Measurements from ENCODE around the gene SLC17A6.

The SLC17A6 gene

DNA sequence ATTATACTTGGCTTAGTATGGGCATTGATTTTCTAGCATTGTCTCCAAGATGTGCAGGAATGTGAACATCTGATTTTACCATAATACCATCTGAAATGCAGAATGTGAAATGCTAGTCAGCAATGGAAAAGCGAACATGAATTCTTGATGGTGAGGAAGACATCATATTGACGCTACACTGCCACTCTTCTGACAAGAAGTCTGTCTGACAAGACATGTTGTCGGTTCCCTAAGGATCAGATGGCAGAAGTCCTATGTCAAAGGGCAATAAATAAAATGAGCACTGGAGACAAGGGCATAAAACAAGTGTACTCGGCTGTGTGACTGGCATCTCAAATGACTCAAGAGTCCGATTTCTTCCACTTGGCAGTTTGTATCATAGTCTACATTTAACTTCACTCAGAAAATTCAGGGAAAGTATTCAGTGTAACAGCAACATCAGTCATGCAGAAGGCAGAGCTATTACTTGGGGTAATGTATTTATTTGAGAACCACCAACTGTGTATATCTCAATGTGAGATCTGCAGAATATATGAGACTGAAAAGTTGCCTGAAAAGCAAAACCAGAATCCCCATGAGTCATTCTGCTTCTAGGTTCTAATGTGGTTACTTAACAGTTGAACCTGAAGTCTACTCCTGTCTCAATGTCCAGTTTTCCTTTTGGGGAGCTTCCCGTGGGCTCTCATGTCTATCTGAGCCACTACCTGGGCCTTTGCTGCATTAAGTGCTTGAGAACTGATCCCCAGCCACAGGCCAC is 51.5 kb downstream of the SLC17A6 start:
- H3K4me3 ChIP-seq (ENCODE audit: low read depth, low read length) = no peak overlapping the region
- TF ChIP-seq, protein P1, sequence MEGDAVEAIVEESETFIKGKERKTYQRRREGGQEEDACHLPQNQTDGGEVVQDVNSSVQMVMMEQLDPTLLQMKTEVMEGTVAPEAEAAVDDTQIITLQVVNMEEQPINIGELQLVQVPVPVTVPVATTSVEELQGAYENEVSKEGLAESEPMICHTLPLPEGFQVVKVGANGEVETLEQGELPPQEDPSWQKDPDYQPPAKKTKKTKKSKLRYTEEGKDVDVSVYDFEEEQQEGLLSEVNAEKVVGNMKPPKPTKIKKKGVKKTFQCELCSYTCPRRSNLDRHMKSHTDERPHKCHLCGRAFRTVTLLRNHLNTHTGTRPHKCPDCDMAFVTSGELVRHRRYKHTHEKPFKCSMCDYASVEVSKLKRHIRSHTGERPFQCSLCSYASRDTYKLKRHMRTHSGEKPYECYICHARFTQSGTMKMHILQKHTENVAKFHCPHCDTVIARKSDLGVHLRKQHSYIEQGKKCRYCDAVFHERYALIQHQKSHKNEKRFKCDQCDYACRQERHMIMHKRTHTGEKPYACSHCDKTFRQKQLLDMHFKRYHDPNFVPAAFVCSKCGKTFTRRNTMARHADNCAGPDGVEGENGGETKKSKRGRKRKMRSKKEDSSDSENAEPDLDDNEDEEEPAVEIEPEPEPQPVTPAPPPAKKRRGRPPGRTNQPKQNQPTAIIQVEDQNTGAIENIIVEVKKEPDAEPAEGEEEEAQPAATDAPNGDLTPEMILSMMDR (IDR thresholded peaks at IDR 0.05; ENCODE audit: low read depth, low read length) = no peak

DNA sequence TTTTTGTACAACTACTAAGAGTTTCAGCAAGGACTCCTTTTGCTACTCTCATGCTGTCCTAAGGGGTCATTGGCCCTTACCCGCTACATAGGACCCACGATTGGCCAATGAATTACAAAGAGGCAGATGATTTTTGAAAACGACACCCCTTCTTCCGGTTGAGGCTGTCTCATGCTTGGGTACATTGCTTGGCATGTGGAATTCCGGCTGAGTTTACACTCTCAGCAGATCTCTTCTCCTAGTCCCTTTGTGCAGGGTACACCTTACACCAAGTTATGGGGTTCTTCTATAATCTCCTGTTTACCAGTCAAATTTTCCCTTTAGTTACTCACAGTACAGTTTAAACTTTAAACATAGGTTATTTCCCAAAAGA is 52.1 kb downstream of the SLC17A6 start:
- TF ChIP-seq, protein P1 (IDR thresholded peaks at IDR 0.05; ENCODE audit: low read depth, low read length) = no peak
- H3K4me3 ChIP-seq (ENCODE audit: low read depth, low read length) = no peak overlapping the region

DNA sequence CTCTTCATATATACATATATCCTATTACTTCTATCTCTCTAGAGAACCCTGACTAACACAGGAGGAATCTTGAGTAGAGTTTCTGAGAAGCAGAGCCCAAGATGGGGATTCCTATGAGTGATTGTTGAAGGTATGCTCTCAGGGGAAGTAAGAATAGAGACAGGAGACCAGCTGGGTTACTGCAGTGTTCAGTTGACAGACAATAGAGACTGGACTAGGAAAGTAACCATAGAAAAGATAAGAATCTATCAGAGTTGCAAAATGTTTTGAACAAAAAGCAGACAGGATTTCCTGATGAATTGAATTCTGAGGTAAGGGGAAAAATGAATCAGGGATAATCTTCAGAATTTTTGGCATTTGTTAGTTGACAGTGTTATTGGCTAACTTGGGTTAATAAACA is 54.4 kb downstream of the SLC17A6 start:
- no peak overlapping the region for H3K4me3 ChIP-seq (ENCODE audit: low read depth, low read length)
- TF ChIP-seq, protein P1 (IDR thresholded peaks at IDR 0.05; ENCODE audit: low read depth, low read length) = no peak

DNA sequence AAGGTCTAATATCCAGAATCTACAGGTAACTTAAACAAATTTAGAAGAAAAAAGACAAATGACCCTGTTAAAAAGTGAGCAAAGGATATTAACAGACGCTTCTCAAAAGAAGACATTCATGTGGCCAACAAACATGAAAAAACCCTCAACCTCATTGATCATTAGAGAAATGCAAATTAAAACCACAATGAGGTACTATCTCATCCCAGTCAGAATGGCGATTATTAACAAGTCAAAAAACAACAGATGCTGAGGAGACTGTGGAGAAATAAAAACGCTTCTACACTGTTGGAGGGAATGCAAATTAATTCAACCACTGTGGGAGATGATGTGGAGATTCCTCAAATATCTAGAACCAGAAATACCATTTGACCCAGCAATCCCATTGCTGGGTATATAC is 67.2 kb downstream of the SLC17A6 start:
- TF ChIP-seq, protein P1 (IDR thresholded peaks at IDR 0.05; ENCODE audit: low read depth, low read length) = no peak
- no peak overlapping the region for H3K4me3 ChIP-seq (ENCODE audit: low read depth, low read length)

DNA sequence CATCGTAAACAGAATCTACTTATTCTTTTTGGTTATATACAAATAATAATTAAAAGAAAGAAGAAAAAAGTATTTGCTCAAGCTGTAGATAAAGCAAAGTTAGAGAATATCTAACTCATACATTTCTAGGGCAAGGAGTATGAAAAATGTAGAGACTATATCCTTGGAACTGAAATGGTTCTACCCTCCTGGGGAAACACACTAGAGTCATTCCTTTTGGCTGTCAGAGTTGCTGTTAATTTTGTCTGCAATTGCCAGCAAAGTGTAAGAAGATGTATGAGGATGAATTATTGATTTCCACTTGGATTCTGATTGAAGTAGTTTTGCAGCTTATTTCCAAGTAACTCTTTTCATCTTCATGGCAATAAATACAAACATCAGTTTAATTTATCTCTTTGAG is 69.1 kb downstream of the SLC17A6 start:
- TF ChIP-seq, protein P1 (IDR thresholded peaks at IDR 0.05; ENCODE audit: low read depth, low read length) = no peak
- H3K4me3 ChIP-seq (ENCODE audit: low read depth, low read length) = no peak overlapping the region

DNA sequence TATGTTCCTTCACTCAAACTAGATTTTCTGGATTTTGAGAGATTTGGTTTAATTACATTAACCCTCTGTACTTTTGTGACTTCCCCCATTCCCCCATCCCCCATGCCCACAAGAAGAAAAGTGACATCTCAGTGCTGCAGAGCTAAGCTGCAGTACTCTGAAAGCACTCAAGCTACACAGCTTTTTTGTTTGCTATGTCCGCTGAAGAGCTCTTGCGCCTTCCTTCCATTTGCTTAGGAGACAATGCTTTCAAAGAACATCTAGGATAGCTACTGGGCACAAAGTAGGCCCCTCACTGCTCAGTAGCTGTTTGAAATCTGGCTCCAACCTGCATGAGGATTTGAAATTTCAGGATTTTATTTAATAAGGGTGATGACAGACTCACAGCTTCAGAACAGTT is 69.7 kb downstream of the SLC17A6 start:
- no peak overlapping the region for H3K4me3 ChIP-seq (ENCODE audit: low read depth, low read length)
- TF ChIP-seq, protein P1 (IDR thresholded peaks at IDR 0.05; ENCODE audit: low read depth, low read length) = no peak

DNA sequence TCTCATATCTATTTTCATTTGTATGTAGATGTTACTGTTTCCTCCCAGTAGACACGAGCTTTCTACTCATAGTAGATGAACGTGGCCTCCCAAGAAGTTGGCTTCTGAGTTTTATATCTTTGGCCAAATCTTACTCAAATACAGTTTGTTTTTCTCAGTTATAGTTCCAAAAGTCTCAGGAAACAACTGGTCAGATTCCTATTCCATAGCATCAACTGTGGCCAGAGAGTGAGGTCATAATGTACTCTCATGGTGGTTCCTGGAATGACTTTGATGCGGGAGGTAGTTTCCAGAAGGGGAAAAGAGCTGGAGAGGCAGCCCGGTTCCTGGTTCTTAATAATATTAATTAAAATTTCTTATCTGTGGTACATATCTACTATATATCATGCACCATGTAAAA is 77.3 kb downstream of the SLC17A6 start:
- TF ChIP-seq, protein P1 (IDR thresholded peaks at IDR 0.05; ENCODE audit: low read depth, low read length) = no peak
- no peak overlapping the region for H3K4me3 ChIP-seq (ENCODE audit: low read depth, low read length)
